OCI-LY7 (cell line): ENCODE results near the gene ZDHHC8.

ENCODE experiments used
- CTCF ChIP-seq: fragments of 200-600 bp; sonication (generic); conservative IDR thresholded peaks from 2 replicates; pipeline ENCODE4 v1.5.1; 2014; ENCODE audit warnings: mild to moderate bottlenecking, antibody characterized with exemption, low read length, moderate library complexity, mixed read lengths
- EZH2phosphoT487 ChIP-seq: fragments of 200-600 bp; sonication (generic); IDR thresholded peaks from 2 replicates; pipeline ENCODE4 v1.6.1; 2018; ENCODE audit warnings: low read depth, borderline replicate concordance, mild to moderate bottlenecking, mixed run types, antibody characterized with exemption, low read length, moderate library complexity, mixed read lengths

GRCh38 chr22:20173772-20174171, 42.2 kb downstream of the ZDHHC8 start:
- TF ChIP-seq CTCF (no peak), EZH2phosphoT487 (no peak)
